ENCODE data around the gene RAB8B. TPM values are rescaled to one million over a fixed set of nuclear protein-coding genes. Genes with fewer than 3 reads are reported as not detected.

Gene RAB8B
- polyA plus RNA-seq, 3 donors: 22.0 to 77.3 (median 58.9) TPM

GRCh38 chr15:63200464-63201249 is 11.3 kb downstream of the RAB8B start:
- peaks cover 99% of the 10 kb centered on the region for H4K20me1 ChIP-seq (ENCODE audit: insufficient read depth, low read length)
- no peak overlapping the region for H2AFZ ChIP-seq (ENCODE audit: insufficient read depth, low read depth, low read length, poor library complexity, severe bottlenecking)
- H3K79me2 ChIP-seq (ENCODE audit: insufficient read depth, low read length): peaks cover 100% of the 10 kb centered on the region
- no peak overlapping the region for H3K4me2 ChIP-seq (replicated peaks; ENCODE audit: extremely low read depth, low read length, poor library complexity, severe bottlenecking)
- Mint-ChIP-seq H3K4me1 (peaks cover 69% of the 10 kb centered on the region), H3K27me3 (ENCODE audit: low read depth in 3 of 3) (no peaks in the 10 kb centered on the region), H3K27ac (peak overlapping the region in 3 of 7 donors; percentile 54 to 71 (median 60)), H3K36me3 (peaks cover 25 to 29% of the 10 kb centered on the region in 2 donors), H3K9me3 (no peaks in the 10 kb centered on the region), H3K4me3 (no peak overlapping the region)
- intact Hi-C loops (cut with micrococcal nuclease): no loop called here
- H3K9ac ChIP-seq (ENCODE audit: insufficient read depth, low read length, poor library complexity, severe bottlenecking): no peak overlapping the region
- H3K27me3 ChIP-seq (ENCODE audit: control insufficient read depth in 2 of 2, insufficient read depth in 2 of 2, low read length in 2 of 2): no peaks in the 10 kb centered on the region
- 100% methylated on average over 1 of the region's 5 CpGs for WGBS (ENCODE audit: insufficient coverage)
- no peak overlapping the region for H3K4me3 ChIP-seq (replicated peaks in 1 of 3; ENCODE audit: low read depth in 2 of 3, low read length in 3 of 3)
- DNase-seq: no peak
- TF ChIP-seq CTCF (IDR thresholded peaks at IDR 0.05): no peak
- H3K36me3 ChIP-seq (replicated peaks in 1 of 2; ENCODE audit: control insufficient read depth in 1 of 2, insufficient read depth in 2 of 2, low read length in 2 of 2): peaks cover 5 to 10% of the 10 kb centered on the region in 2 donors
- peaks cover 40 to 55% of the 10 kb centered on the region in 2 donors for H3K4me1 ChIP-seq (ENCODE audit: control insufficient read depth in 1 of 2, insufficient read depth in 2 of 2, low read length in 2 of 2)
- H3K9me3 ChIP-seq (replicated peaks in 1 of 2; ENCODE audit: control insufficient read depth in 1 of 2, insufficient read depth in 1 of 2, low read length in 2 of 2): no peaks in the 10 kb centered on the region
- H3K27ac ChIP-seq (ENCODE audit: low read depth in 1 of 2, low read length in 2 of 2): no peak overlapping the region

- H3K27ac ChIP-seq (ENCODE audit: low read depth in 1 of 2, low read length in 2 of 2): peak overlapping the region in 1 of 2 donors; percentile 7
- intact Hi-C loops (cut with micrococcal nuclease): no loop called here
- Mint-ChIP-seq H3K4me3 (no peak overlapping the region), H3K4me1 (peaks cover 66% of the 10 kb centered on the region), H3K27ac (peak overlapping the region in 6 of 7 donors; percentile 27 to 87 (median 42)), H3K9me3 (no peaks in the 10 kb centered on the region), H3K36me3 (peaks cover 32 to 35% of the 10 kb centered on the region in 2 donors), H3K27me3 (ENCODE audit: low read depth in 3 of 3) (peaks cover 0 to 3% (median 0%) of the 10 kb centered on the region in 3 donors)
- 80% methylated on average over 1 of the region's 5 CpGs for WGBS (ENCODE audit: insufficient coverage)
- no peak overlapping the region for H3K9ac ChIP-seq (ENCODE audit: insufficient read depth, low read length, poor library complexity, severe bottlenecking)
- H3K9me3 ChIP-seq (replicated peaks in 1 of 2; ENCODE audit: control insufficient read depth in 1 of 2, insufficient read depth in 1 of 2, low read length in 2 of 2): no peaks in the 10 kb centered on the region
- peaks cover 100% of the 10 kb centered on the region for H3K79me2 ChIP-seq (ENCODE audit: insufficient read depth, low read length)
- peaks cover 0 to 5% of the 10 kb centered on the region in 2 donors for H3K36me3 ChIP-seq (replicated peaks in 1 of 2; ENCODE audit: control insufficient read depth in 1 of 2, insufficient read depth in 2 of 2, low read length in 2 of 2)
- H3K4me2 ChIP-seq (replicated peaks; ENCODE audit: extremely low read depth, low read length, poor library complexity, severe bottlenecking): no peak overlapping the region
- DNase-seq: no peak
- TF ChIP-seq CTCF (IDR thresholded peaks at IDR 0.05): no peak
- H3K27me3 ChIP-seq (ENCODE audit: control insufficient read depth in 2 of 2, insufficient read depth in 2 of 2, low read length in 2 of 2): no peaks in the 10 kb centered on the region
- H4K20me1 ChIP-seq (ENCODE audit: insufficient read depth, low read length): peaks cover 100% of the 10 kb centered on the region
- peaks cover 25 to 44% of the 10 kb centered on the region in 2 donors for H3K4me1 ChIP-seq (ENCODE audit: control insufficient read depth in 1 of 2, insufficient read depth in 2 of 2, low read length in 2 of 2)
- no peak overlapping the region for H3K4me3 ChIP-seq (replicated peaks in 1 of 3; ENCODE audit: low read depth in 2 of 3, low read length in 3 of 3)
- H2AFZ ChIP-seq (ENCODE audit: insufficient read depth, low read depth, low read length, poor library complexity, severe bottlenecking): no peak overlapping the region
These were observed 13.5 kb downstream of the RAB8B start for GRCh38 chr15:63202861-63203260.
